ENCODE data around the gene ZBTB26.
A peak's percentile ranks its signal among the peaks of the same experiment; 100 is the strongest.
"Not testable (repeated sequence)": the region's sequence is repeated elsewhere in the genome, so short reads cannot be mapped to it uniquely, and the experiment has no call there.

ZBTB26 gene

GRCh38 chr9:122923947-122924346, 7.4 kb downstream of the ZBTB26 start:
- no peak for DNase-seq (ENCODE audit: low read depth, low spot score)

DNA sequence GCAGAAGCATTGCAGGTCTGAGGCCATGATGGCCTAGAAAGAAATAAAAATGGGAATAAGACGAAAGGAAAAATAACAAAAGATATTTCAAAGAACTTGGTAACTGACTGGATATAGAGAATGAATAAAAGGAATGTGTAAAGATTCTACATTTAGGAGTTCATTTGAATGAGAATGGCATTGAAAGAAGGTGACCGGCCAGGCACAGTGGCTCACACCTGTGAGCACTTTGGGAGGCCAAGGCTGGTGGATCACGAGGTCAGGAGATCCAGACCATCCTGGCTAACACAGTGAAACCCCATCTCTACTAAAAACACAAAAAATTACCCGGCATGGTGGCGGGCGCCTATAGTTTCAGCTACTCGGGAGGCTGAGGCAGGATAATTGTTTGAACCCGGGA, 8.6 kb downstream of the ZBTB26 start:
- DNase-seq (ENCODE audit: low read depth, low spot score), result no peak

- DNase-seq (ENCODE audit: low read depth, low spot score), result no peak
Observed at GRCh38 chr9:122918310-122918709, 13.0 kb downstream of the ZBTB26 start.

DNA sequence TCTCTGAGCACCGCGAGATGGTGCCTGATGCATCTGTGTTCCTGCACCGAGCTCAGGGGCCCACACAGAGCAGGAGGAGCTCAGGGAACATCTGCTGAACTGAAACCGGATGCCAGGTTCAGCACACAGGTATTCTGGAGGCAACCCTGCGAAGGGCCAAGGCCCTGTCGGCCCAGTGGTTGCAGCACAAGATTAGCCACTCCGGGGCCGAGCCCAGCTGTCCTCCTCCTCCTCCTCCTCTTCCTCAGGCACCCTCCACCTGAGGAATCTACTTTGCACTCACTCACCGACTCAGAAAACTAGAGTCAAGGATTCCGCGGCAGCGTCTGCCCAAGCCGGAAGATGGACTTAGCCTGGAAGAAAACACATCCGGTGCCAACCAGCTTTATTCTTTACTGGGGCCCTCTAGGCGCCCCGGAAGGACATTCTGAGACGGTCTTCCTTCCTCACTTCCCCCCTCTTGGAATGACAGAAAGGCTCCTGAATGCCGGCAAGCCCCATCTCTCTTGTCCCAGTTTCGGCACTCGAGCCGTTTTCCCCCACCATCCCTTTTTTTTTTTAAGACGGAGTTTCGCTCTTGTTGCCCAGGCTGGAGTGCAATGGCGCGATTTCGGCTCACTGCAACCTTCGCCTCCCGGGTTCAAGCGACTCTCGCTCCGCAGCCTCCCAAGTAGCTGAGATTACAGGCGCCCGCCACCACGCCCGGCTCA, 18.2 kb downstream of the ZBTB26 start, which contains the start of gene ZBTB6:
TSS of gene ZBTB6 (minus strand) at position 360 of the 710 bp plus-strand sequence. CDS start 1,251 bp downstream, outside the sequence.
- DNase-seq (ENCODE audit: low read depth, low spot score), result peak; percentile 49

- no peak for DNase-seq (ENCODE audit: low read depth, low spot score)
Observed at GRCh38 chr9:122912671-122912963, 18.7 kb downstream of the ZBTB26 start.

DNA sequence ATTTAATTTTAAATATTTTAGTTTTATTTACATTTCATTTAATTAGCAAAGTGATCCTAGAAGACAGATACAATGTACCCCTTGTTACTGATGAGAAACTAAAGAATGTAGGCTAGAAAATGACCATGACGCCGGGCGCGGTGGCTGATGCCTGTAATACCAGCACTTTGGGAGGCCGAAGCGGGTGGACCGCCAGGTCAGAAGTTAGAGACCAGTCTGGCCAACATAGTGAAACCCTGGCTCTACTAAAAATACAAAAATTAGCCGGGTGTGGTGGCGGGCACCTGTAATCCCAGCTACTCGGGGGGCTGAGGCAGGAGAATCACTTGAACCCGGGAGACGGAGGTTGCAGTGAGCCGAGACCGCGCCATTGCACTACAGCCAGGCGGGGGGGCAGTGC, 25.2 kb downstream of the ZBTB26 start:
- not testable (repeated sequence) for DNase-seq (ENCODE audit: low read depth, low spot score)

DNA sequence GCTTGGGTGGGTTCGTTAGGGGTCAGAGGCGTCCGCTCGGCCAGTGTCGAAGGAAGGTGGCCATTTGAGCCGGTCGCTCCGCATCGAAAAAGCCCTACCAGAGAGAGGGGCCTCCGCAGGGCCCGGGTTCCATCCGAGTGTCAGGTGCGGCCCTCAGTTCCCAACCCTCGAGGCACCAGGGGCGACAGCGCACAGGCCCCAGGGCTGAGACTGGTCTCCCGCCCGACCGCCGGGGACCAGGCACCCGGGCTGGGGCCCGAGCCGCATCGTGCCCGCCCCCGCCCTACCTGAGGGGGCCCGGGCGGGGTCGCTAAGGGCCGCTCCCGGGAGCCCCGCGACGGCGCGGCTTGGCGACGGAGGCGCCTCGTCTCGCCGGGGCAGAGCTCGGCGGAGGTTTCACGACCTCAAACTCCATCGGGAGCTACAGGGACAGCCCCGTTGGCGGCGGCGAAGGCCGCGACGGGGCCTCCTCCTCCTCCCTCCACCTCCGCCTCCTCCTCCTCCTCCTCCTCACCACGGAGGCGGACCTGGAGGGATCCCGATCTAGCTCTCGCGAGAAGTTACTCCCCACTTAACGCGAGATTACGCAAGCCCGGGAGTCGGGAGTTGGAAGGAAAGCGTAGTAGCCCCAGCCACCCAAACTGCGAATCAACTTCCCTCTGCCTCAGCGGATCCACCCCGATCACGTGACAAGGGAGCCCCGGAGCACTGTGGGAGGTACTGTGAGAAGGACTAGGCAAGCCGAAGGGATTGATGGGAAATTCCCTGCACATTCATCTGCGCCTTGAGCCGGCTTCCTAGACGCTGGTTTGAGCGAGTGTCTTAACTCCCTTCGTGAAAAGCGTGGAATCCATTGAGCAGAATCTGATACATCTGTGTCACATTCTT, 26.2 kb downstream of the ZBTB26 start, which contains the start of gene RC3H2:
TSS of gene RC3H2 (minus strand) at position 537 of the 888 bp plus-strand sequence. CDS start 7,850 bp downstream, outside the sequence.
- peak; percentile 87 for DNase-seq (ENCODE audit: low read depth, low spot score)

DNA sequence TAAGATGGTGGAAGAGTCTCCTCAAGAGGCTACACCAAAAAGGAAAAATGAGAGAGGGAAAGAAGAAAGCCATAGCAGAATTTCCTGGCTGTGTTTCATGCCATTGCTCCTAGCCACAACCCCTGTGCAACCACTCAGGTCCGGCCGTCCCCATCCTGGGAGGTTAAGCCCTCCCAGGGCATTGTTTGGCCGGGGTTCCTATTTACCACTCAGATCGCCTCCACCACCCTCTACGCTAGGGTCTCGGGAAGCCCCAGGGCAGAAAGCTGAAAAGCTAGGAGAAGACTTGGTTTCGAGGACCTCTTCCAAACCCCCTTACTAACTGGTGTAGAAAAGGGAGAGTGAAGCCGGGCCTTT, 26.9 kb downstream of the ZBTB26 start:
- no peak for DNase-seq (ENCODE audit: low read depth, low spot score)

GRCh38 chr9:122900791-122901190, 30.5 kb downstream of the ZBTB26 start:
- DNase-seq (ENCODE audit: low read depth, low spot score), result no peak

DNA sequence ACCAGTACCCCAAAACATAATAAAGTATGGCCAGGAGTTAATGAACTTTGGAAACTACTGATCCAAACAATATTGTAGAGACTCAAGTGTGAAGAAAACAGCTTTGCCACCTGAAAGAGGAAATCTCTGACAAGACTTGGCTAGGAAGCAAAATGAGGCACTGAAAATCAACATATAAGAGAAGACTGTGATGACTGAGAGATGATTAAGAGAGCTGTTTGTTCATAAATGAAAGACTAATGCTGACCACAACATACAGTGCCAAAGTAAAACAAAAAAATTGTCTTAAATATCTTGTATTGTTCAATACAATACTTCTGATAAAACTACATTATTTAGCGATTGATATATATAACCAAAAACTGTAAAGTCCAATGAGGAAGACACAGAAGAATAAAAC, 33.3 kb downstream of the ZBTB26 start:
- DNase-seq (ENCODE audit: low read depth, low spot score), result no peak

- DNase-seq (ENCODE audit: low read depth, low spot score), result no peak
Observed at GRCh38 chr9:122888480-122888879, 42.8 kb downstream of the ZBTB26 start.

DNA sequence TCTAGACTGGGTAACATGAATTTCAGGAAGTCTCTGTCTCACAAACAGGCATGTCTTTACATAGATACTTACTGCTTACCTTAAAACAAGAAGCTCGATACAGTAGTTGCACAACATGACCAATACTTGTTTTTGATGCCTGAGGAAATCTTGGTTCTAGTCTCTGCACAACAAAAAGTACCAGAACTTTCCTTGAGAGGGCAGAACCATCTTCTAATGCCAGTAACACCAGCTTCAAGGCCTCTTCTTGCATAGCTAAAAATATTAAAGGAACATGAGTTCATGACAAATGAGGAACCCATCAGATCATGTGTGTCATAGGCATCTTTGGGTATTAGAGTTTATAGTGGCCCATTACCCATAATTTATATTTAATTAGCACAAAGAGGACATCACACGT, 48.2 kb downstream of the ZBTB26 start:
- DNase-seq (ENCODE audit: low read depth, low spot score), result no peak

DNA sequence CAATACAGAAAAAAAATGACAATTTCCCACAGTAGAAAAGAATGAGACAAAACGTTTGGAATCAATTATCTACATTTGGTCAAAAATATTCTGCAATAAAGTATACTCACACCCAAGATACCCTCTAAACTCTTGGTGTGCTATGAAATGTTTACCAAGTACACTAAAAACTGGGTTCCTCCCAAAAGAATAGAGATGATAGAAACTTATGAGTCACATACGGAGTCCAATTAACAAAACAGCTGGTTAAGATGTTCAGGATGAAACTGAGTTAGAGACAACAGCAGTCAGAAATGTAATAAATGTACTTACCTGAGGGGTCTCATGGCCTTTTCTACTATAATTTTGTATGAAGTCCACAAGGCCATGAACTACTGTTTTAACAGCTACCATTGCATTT, 51.9 kb downstream of the ZBTB26 start:
- DNase-seq (ENCODE audit: low read depth, low spot score), result no peak

DNA sequence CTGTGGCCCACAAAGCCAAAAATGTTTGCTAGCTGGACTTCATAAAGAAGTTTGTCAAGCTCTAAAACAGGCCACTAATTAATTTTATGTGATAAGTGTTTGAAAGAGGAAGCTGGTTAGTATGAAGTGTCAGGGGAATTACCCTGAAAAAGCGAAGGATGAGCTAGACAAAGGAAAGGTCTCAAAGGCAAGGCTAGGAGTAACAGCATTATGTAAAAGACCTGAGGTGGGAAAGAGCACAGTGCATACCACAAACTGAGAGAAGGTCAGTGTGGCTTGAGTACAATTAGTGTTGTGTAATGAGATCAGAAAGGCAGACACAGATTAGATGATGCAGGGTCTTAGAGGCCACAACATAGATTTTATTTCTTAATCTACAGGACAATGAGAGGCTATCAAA, 55.8 kb downstream of the ZBTB26 start:
- DNase-seq (ENCODE audit: low read depth, low spot score), result no peak

- DNase-seq (ENCODE audit: low read depth, low spot score), result not testable (repeated sequence)
Observed at GRCh38 chr9:122867276-122867675, 64.0 kb downstream of the ZBTB26 start.

GRCh38 chr9:122866079-122866478, 65.2 kb downstream of the ZBTB26 start:
- DNase-seq (ENCODE audit: low read depth, low spot score), result no peak

All from activated naive CD8-positive, alpha-beta T cell treated with anti-CD3 and anti-CD28 coated beads, Interleukin-2, amount 50 U/mL, for 16 hours (primary cell).